Measurements from ENCODE around the gene ATP23.
A peak's percentile ranks its signal among the peaks of the same experiment; 100 is the strongest.

The ATP23 gene

GRCh38 chr12:57940915-57941164, 527 bp upstream of the ATP23 start:
- TF ChIP-seq CTCF (IDR thresholded peaks at IDR 0.05; ENCODE audit: low read length) (no peak), EZH2 (IDR thresholded peaks at IDR 0.05; ENCODE audit: borderline replicate concordance, low read length) (no peak)
- H3K27ac ChIP-seq (ENCODE audit: low read depth, low read length, poor library complexity, severe bottlenecking): peak overlapping the region; percentile 87
- H3K9me2 ChIP-seq (ENCODE audit: low read depth, low read length): no peaks in the 10 kb centered on the region

GRCh38 chr12:57943438-57944080, 2.2 kb downstream of the ATP23 start:
- Histone ChIP-seq H3K9me3 (ENCODE audit: low read length) (no peaks in the 10 kb centered on the region), H3K4me2 (ENCODE audit: low read length) (peak overlapping the region; percentile 11; the same call in 1 of the 2 replicates), H3K27ac (ENCODE audit: low read depth, low read length, poor library complexity, severe bottlenecking) (no peak overlapping the region), H3K4me3 (ENCODE audit: low read depth, low read length, poor library complexity, severe bottlenecking) (no peak overlapping the region), H3K36me3 (ENCODE audit: insufficient read depth, low read length) (peaks cover 2% of the 10 kb centered on the region), H3K9ac (ENCODE audit: low read length) (no peak overlapping the region), H3F3A (ENCODE audit: insufficient read depth, low read length) (no peaks in the 10 kb centered on the region), H2AFZ (ENCODE audit: low read length) (no peak overlapping the region), H3K4me1 (ENCODE audit: insufficient read depth, low read length, severe bottlenecking) (peaks cover 34% of the 10 kb centered on the region), H4K20me1 (ENCODE audit: insufficient read depth, low read length) (no peaks in the 10 kb centered on the region), H3K79me2 (ENCODE audit: insufficient read depth, low read length) (no peaks in the 10 kb centered on the region), H3K27me3 (ENCODE audit: insufficient read depth, low read length) (no peaks in the 10 kb centered on the region), H3K9me2 (ENCODE audit: low read depth, low read length) (no peaks in the 10 kb centered on the region)
- no peak for TF ChIP-seq EZH2 (IDR thresholded peaks at IDR 0.05; ENCODE audit: borderline replicate concordance, low read length)
- no peak for TF ChIP-seq CTCF (IDR thresholded peaks at IDR 0.05; ENCODE audit: low read length)

More at GRCh38 chr12:57940915-57941164, 527 bp upstream of the ATP23 start:
- Histone ChIP-seq H3K27me3 (ENCODE audit: insufficient read depth, low read length) (no peaks in the 10 kb centered on the region), H3K4me2 (ENCODE audit: low read length) (peak overlapping the region; percentile 90), H3K36me3 (ENCODE audit: insufficient read depth, low read length) (no peaks in the 10 kb centered on the region; the same call in 1 of the 2 replicates), H2AFZ (ENCODE audit: low read length) (no peak overlapping the region), H3K4me1 (ENCODE audit: insufficient read depth, low read length, severe bottlenecking) (peaks cover 43% of the 10 kb centered on the region), H3K4me3 (ENCODE audit: low read depth, low read length, poor library complexity, severe bottlenecking) (peak overlapping the region; percentile 83), H3K79me2 (ENCODE audit: insufficient read depth, low read length) (no peaks in the 10 kb centered on the region), H4K20me1 (ENCODE audit: insufficient read depth, low read length) (no peaks in the 10 kb centered on the region), H3K9me3 (ENCODE audit: low read length) (no peaks in the 10 kb centered on the region), H3F3A (ENCODE audit: insufficient read depth, low read length) (no peaks in the 10 kb centered on the region), H3K9ac (ENCODE audit: low read length) (peak overlapping the region; percentile 72)

- H3K79me2 ChIP-seq (ENCODE audit: insufficient read depth, low read length): no peaks in the 10 kb centered on the region
- no peaks in the 10 kb centered on the region for H3K9me2 ChIP-seq (ENCODE audit: low read depth, low read length)
- H3K4me1 ChIP-seq (ENCODE audit: insufficient read depth, low read length, severe bottlenecking): peaks cover 34% of the 10 kb centered on the region
- peaks cover 8% of the 10 kb centered on the region for H3K36me3 ChIP-seq (ENCODE audit: insufficient read depth, low read length)
- no peak overlapping the region for H3K4me2 ChIP-seq (ENCODE audit: low read length)
- H3F3A ChIP-seq (ENCODE audit: insufficient read depth, low read length): no peaks in the 10 kb centered on the region
- no peak overlapping the region for H3K27ac ChIP-seq (ENCODE audit: low read depth, low read length, poor library complexity, severe bottlenecking)
- H3K4me3 ChIP-seq (ENCODE audit: low read depth, low read length, poor library complexity, severe bottlenecking): no peak overlapping the region
- no peak overlapping the region for H3K9ac ChIP-seq (ENCODE audit: low read length)
- H2AFZ ChIP-seq (ENCODE audit: low read length): no peak overlapping the region
- TF ChIP-seq CTCF (IDR thresholded peaks at IDR 0.05; ENCODE audit: low read length) (no peak), EZH2 (IDR thresholded peaks at IDR 0.05; ENCODE audit: borderline replicate concordance, low read length) (no peak)
- H3K9me3 ChIP-seq (ENCODE audit: low read length): no peaks in the 10 kb centered on the region
- no peaks in the 10 kb centered on the region for H3K27me3 ChIP-seq (ENCODE audit: insufficient read depth, low read length)
- no peaks in the 10 kb centered on the region for H4K20me1 ChIP-seq (ENCODE audit: insufficient read depth, low read length)
These were observed 3.1 kb downstream of the ATP23 start for GRCh38 chr12:57944313-57945023.

Measured in OCI-LY1 (cell line).